Kidney (tissue), 14 donors: ENCODE results near the gene POLD1. TPM values are rescaled to one million over a fixed set of nuclear protein-coding genes. Genes with fewer than 3 reads are reported as not detected.
"Not testable (repeated sequence)": the region's sequence is repeated elsewhere in the genome, so short reads cannot be mapped to it uniquely, and the experiment has no call there.

Experiments used
- DNase-seq, 5 donors: peaks; one replicate each; pipeline ENCODE4 v3.0.0-alpha.2; 2013 to 2020
- FAIRE-seq: peaks from 2 replicates; lab custom pipeline; 2012; peaks lifted over from hg19 to GRCh38; lab: Jason Lieb, UNC
- H3K27ac ChIP-seq, 2 donors: one replicate each; pipeline ENCODE4 v1.7.0; 2013; ENCODE audit warnings: low read depth in 2 of 2, low read length in 2 of 2, inconsistent platforms in 1 of 2
- H3K27me3 ChIP-seq: one replicate; pipeline ENCODE4 v1.7.1; 2013; ENCODE audit warnings: low read length, inconsistent platforms; ENCODE audit not compliant: control insufficient read depth, insufficient read depth
- H3K36me3 ChIP-seq, 3 donors: one replicate each; pipeline versions ENCODE4 v1.7.0 to v1.7.1; 2013; ENCODE audit warnings: low read length in 3 of 3, control low read depth in 1 of 3, inconsistent platforms in 1 of 3; ENCODE audit not compliant: insufficient read depth in 3 of 3, control insufficient read depth in 2 of 3
- H3K4me1 ChIP-seq, 3 donors: one replicate each; pipeline versions ENCODE4 v1.7.0 to v1.7.1; 2013; ENCODE audit warnings: low read length in 3 of 3, inconsistent platforms in 1 of 3, low read depth in 1 of 3; ENCODE audit not compliant: control insufficient read depth in 2 of 3, insufficient read depth in 2 of 3
- H3K4me3 ChIP-seq, 3 donors: one replicate each; pipeline versions ENCODE4 v1.7.0 to v1.8.1; 2013; ENCODE audit warnings: low read length in 3 of 3, control low read depth in 1 of 3, inconsistent platforms in 1 of 3
- H3K9ac ChIP-seq, 3 donors: one replicate each; pipeline versions ENCODE4 v1.7.0 to v1.7.1; 2013; ENCODE audit warnings: low read length in 3 of 3, control low read depth in 1 of 3, inconsistent platforms in 1 of 3
- H3K9me3 ChIP-seq, 3 donors: one replicate each; pipeline versions ENCODE4 v1.7.0 to v1.7.1; 2013; ENCODE audit warnings: low read length in 3 of 3, control low read depth in 1 of 3, inconsistent platforms in 1 of 3; ENCODE audit not compliant: control insufficient read depth in 2 of 3, insufficient read depth in 1 of 3
- intact Hi-C: fragments of 100-400 bp; cut with DNase I; formaldehyde crosslinking; loops from one replicate; pipeline ENCODE4 v1.11.1; 2022
- polyA plus RNA-seq: library from polyadenylated mRNA; stranded (reverse); fragments of 350-450 nt; fragmentation: Illumina TruSeq; extraction: RNeasy Lipid Tissue Mini Kit (QIAGEN cat#74804); gene quantifications from one replicate; pipeline ENCODE4 v1.2.3, GENCODE V29; 2014; ENCODE audit warnings: low read depth, low replicate concordance; ENCODE audit not compliant: insufficient read depth
- total RNA-seq: library from RNA; stranded (reverse); fragmentation: NEBNext Ultra II Directional; extraction: Animal tissue kit (Norgen Biotek cat#: 25700); gene quantifications from one replicate; pipeline ENCODE4 v1.2.1, GENCODE V29; 2021
- TF ChIP-seq, protein P1 (sequence below): IDR thresholded peaks from 3 replicates; pipeline ENCODE4 v1.5.1; 2012; ENCODE audit warnings: mild to moderate bottlenecking, moderate library complexity, borderline replicate concordance; ENCODE audit not compliant: insufficient read depth; ENCODE audit errors: extremely low read depth
- donor health status: control.
- donor health status: control.
- donor health status: control.
- donor health status: control.
- donor health status: control.
- donor health status: DM: yes; HTN: yes; CAD: no.
- donor health status: Normal renal cell carcinoma (clear cell type).

POLD1 gene
- total and polyA plus RNA-seq, 2 donors from 2014 or later, result 17.8 to 22.1 TPM

DNA sequence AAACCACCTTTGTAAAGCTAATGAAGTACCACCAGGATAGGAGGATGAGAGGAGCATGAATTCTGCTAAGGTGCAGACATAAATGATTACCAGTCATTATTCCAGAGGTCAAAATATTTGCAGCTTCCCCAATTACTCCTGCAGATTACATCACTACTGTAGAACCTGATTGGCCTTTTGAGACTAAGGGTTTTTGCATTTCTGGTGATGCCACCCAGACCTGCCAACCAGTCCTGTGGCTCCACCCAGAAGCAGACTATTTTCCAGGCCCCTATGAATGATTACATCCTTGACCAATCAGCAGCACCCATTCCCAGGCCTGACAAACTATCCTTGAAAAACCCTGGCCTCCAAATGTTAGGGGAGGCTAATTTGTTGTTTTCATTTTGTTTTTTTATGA lies 43.8 kb upstream of the POLD1 start:
- H3K9me3 ChIP-seq, result peaks cover 0 to 7% (median 0%) of the 10 kb centered on the region in 3 donors
- intact Hi-C loops, result no loop called here
- H3K9ac ChIP-seq, result no peak overlapping the region
- no peak overlapping the region for H3K27ac ChIP-seq
- H3K36me3 ChIP-seq, result peaks cover 0 to 2% (median 0%) of the 10 kb centered on the region in 3 donors
- peaks cover 0 to 8% (median 0%) of the 10 kb centered on the region in 3 donors for H3K4me1 ChIP-seq
- no peaks in the 10 kb centered on the region for H3K27me3 ChIP-seq
- FAIRE-seq (no peak), DNase-seq (no peak)
- TF ChIP-seq, protein P1, sequence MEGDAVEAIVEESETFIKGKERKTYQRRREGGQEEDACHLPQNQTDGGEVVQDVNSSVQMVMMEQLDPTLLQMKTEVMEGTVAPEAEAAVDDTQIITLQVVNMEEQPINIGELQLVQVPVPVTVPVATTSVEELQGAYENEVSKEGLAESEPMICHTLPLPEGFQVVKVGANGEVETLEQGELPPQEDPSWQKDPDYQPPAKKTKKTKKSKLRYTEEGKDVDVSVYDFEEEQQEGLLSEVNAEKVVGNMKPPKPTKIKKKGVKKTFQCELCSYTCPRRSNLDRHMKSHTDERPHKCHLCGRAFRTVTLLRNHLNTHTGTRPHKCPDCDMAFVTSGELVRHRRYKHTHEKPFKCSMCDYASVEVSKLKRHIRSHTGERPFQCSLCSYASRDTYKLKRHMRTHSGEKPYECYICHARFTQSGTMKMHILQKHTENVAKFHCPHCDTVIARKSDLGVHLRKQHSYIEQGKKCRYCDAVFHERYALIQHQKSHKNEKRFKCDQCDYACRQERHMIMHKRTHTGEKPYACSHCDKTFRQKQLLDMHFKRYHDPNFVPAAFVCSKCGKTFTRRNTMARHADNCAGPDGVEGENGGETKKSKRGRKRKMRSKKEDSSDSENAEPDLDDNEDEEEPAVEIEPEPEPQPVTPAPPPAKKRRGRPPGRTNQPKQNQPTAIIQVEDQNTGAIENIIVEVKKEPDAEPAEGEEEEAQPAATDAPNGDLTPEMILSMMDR, result no peak
- no peak overlapping the region for H3K4me3 ChIP-seq

DNA sequence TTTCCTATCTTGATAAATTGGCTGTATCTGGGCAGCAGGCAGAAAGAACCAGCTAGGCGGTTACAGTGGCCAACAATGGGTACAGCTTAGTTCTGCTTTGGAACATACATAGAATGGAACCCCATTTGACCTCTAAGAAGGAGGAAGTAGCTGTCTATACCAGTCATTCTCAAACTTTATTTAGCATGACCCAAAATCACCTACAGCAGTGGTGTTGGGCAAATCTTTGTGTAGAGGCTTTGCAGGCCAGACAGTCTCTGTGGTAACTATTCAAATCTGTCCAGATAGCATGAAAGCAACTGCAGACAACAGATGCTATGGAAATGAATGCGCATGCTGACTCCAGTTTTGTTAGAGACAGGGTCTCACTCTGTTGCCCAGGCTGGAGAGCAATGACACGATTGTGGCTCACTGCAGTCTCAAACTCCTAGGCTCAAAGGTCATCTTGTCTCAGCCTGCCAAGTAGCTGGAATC lies 43.0 kb upstream of the POLD1 start:
- TF ChIP-seq, protein P1, result no peak
- DNase-seq (no peak), FAIRE-seq (no peak)

DNA sequence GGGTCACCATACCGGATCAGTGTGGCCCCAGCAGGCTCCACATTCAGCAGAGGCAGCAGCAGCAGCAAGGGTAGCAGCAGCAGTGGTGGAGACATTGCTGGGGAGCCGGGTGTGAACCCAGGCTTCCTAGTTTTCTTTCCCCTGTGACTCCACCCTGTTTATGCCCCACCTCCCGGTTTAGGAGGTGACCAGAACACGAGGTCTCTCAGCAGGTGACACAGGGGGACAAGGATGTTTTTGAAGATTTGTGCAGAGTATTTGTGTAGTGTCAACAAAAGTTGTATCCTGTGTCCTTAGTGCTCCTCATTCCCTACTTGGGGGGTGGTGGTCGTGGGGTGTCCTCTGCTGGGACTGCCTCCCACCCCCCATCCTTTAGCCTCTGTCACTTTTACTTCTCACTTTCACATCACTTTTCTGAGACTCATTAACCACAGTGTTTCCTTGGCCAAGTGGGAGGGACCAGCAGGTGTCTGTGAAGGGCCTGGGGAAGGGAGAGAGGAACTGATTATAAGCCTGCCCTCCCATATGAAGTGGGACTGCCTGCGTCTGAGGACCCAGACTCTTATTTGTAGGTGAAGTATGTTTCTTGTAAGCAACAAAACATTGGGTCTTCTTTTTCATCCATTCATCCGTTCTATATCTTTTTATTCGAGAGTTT lies 39.4 kb upstream of the POLD1 start:
- intact Hi-C loops, result no loop called here
- TF ChIP-seq, protein P1, result no peak
- peaks cover 0 to 2% (median 0%) of the 10 kb centered on the region in 3 donors for H3K36me3 ChIP-seq
- no peaks in the 10 kb centered on the region for H3K27me3 ChIP-seq
- peaks cover 0 to 7% (median 0%) of the 10 kb centered on the region in 3 donors for H3K9me3 ChIP-seq
- peak in 1 of 5 donors; percentile 48 for DNase-seq
- H3K9ac ChIP-seq, result no peak overlapping the region
- H3K4me3 ChIP-seq, result no peak overlapping the region
- peaks cover 0 to 26% (median 4%) of the 10 kb centered on the region in 3 donors for H3K4me1 ChIP-seq
- FAIRE-seq, result no peak
- no peak overlapping the region for H3K27ac ChIP-seq

More for the DNA sequence above, 43.0 kb upstream of the POLD1 start:
- Histone ChIP-seq H3K36me3 (peaks cover 0 to 2% (median 0%) of the 10 kb centered on the region in 3 donors), H3K9ac (no peak overlapping the region), H3K27me3 (no peaks in the 10 kb centered on the region), H3K4me1 (peaks cover 0 to 8% (median 0%) of the 10 kb centered on the region in 3 donors), H3K27ac (no peak overlapping the region), H3K4me3 (no peak overlapping the region), H3K9me3 (peaks cover 0 to 7% (median 0%) of the 10 kb centered on the region in 3 donors)
- intact Hi-C loops, result no loop called here

DNA sequence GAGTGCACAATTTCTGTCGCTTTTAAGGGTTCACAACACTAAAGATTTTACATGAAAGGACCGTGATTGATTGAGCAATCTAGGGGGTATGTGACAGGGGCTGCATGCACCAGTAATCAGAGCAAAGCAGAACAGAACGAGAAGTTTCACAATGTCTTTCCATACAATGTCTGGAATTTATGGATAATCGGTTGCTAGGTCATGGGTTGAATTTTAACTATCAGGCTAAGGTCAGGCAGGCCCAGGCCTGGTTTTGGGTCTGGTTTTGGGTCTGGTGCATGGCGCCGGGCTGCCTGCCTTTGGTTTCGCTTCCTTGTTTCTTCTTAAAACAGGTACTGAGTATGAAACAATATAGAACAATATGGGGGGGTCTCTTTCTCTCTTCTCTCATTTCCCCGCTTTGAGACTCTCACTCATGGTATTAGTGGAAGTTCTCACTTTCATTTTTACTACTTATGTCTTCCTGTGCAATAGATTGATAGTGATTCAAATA lies 37.0 kb upstream of the POLD1 start:
- DNase-seq, H3K36me3 ChIP-seq, H3K27me3 ChIP-seq, intact Hi-C loops, FAIRE-seq, H3K9me3 ChIP-seq, H3K9ac ChIP-seq: not testable (repeated sequence)
- Histone ChIP-seq H3K4me3 (peak overlapping the region in 1 of 3 donors; percentile 2), H3K27ac (peak overlapping the region; percentile 44 to 68), H3K4me1 (peaks cover 0 to 22% (median 4%) of the 10 kb centered on the region in 3 donors)
